ENCODE measurements around the gene SPOP. TPM values are rescaled to one million over a fixed set of nuclear protein-coding genes. Genes with fewer than 3 reads are reported as not detected.

SPOP gene
- total and polyA plus RNA-seq, 9 of the 15 experiments (the other 6 are each of a cell fraction or from before 2014, with no cell fraction given): 34.2 to 65.9 (median 39.7) TPM

DNA sequence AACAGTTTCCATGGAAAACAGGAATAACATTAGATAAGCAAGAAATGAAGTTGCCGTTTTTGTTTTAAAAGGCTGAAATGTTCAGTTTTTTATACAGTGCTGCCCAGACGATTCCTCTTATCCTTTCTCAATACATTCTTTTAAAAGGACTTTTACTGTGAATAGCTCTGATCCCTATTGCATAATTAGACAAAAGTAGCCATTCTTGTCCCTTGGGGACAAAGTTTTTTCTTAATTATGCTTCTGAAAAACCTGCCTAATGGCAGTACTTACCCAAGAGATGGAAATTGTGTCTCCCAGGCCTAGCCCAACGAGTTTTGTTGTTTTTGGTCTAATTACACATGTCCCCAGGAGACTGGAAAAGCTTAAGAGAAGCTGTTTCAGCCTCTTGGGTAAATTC, 74.7 kb downstream of the SPOP start:
- H3K79me2 ChIP-seq (ENCODE audit: control insufficient read depth, insufficient read depth, low read length): no peaks in the 10 kb centered on the region
- no peak for TF ChIP-seq FIP1L1 (IDR thresholded peaks at IDR 0.05; ENCODE audit: low read depth, low read length, poor library complexity, severe bottlenecking)
- TF ChIP-seq, protein P1, sequence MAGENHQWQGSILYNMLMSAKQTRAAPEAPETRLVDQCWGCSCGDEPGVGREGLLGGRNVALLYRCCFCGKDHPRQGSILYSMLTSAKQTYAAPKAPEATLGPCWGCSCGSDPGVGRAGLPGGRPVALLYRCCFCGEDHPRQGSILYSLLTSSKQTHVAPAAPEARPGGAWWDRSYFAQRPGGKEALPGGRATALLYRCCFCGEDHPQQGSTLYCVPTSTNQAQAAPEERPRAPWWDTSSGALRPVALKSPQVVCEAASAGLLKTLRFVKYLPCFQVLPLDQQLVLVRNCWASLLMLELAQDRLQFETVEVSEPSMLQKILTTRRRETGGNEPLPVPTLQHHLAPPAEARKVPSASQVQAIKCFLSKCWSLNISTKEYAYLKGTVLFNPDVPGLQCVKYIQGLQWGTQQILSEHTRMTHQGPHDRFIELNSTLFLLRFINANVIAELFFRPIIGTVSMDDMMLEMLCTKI (IDR thresholded peaks at IDR 0.05; ENCODE audit: partially characterized antibody): no peak
- no peak for TF ChIP-seq ZC3H11A (IDR thresholded peaks at IDR 0.05; ENCODE audit: low read depth, low read length)
- no peak for TF ChIP-seq BRCA1 (IDR thresholded peaks at IDR 0.05)
- TF ChIP-seq BRCA1 (CRISPR knock-in tag; IDR thresholded peaks at IDR 0.05): no peak
- TF ChIP-seq, protein P2, sequence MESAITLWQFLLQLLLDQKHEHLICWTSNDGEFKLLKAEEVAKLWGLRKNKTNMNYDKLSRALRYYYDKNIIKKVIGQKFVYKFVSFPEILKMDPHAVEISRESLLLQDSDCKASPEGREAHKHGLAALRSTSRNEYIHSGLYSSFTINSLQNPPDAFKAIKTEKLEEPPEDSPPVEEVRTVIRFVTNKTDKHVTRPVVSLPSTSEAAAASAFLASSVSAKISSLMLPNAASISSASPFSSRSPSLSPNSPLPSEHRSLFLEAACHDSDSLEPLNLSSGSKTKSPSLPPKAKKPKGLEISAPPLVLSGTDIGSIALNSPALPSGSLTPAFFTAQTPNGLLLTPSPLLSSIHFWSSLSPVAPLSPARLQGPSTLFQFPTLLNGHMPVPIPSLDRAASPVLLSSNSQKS (CRISPR knock-in tag; IDR thresholded peaks at IDR 0.05): no peak
- no peak for TF ChIP-seq ARHGAP35 (IDR thresholded peaks at IDR 0.05; ENCODE audit: partially characterized antibody)
- in situ Hi-C loops (cut with MboI) (no loop called here), intact Hi-C loops (cut with micrococcal nuclease) (no loop called here)
- H3K9me3 ChIP-seq (replicated peaks; ENCODE audit: control insufficient read depth, insufficient read depth, low read depth, low read length): no peaks in the 10 kb centered on the region
- ChIA-PET POLR2A (interaction anchor here (0.9 to 2.4 kb wide), 5 partner anchors 9 to 106 kb away, joined by 3 to 5 read pairs (median 4); no protein-coding TSS in a partner anchor), CTCF (ENCODE audit: low intra/inter-chr PET ratio) (no interaction called here)
- no peaks in the 10 kb centered on the region for H3K27me3 ChIP-seq (ENCODE audit: control insufficient read depth in 2 of 2, insufficient read depth in 2 of 2, low read length in 2 of 2)
- FAIRE-seq (no peak), DNase-seq (ENCODE audit: extremely low read depth in 1 of 4, low spot score in 3 of 4) (no peak), ATAC-seq (no peak)
- H3K9me1 ChIP-seq (ENCODE audit: control insufficient read depth, insufficient read depth, low read length): no peaks in the 10 kb centered on the region
- no peaks in the 10 kb centered on the region for H3K4me1 ChIP-seq (replicated peaks in 1 of 2; ENCODE audit: control insufficient read depth in 2 of 2, insufficient read depth in 2 of 2, low read length in 2 of 2)
- H2AFZ ChIP-seq (ENCODE audit: low read depth, low read length): no peak overlapping the region
- no peak overlapping the region for H3K4me3 ChIP-seq
- H3K9ac ChIP-seq (ENCODE audit: insufficient read depth in 1 of 2, low read depth in 2 of 2, low read length in 2 of 2): no peak overlapping the region
- no TSS peak for BruUV-seq (replicated peaks)
- 73% methylated on average over 3 of the region's 3 CpGs for WGBS (ENCODE audit: insufficient coverage, low coverage, missing lambda C conversion rate)
- H3K4me2 ChIP-seq (ENCODE audit: insufficient read depth, low read length): no peak overlapping the region
- H4K20me1 ChIP-seq (replicated peaks; ENCODE audit: control insufficient read depth, insufficient read depth, low read length): no peaks in the 10 kb centered on the region
- peaks cover 82% of the 10 kb centered on the region for H3K36me3 ChIP-seq (ENCODE audit: control insufficient read depth, insufficient read depth, low read length)
- no peak overlapping the region for H3K27ac ChIP-seq (ENCODE audit: extremely low read depth, low read depth, low read length)
